Glutamatergic neuron (in vitro differentiated cells): ENCODE results near the gene SPPL3. TPM values are rescaled to one million over a fixed set of nuclear protein-coding genes. Genes with fewer than 3 reads are reported as not detected.

Experiments used
- DNase-seq: peaks from one replicate; pipeline ENCODE4 v3.0.0; 2022
- H3K27ac Mint-ChIP-seq: one replicate; pipeline ENCODE4 v1.8.0; 2020; ENCODE audit warnings: mild to moderate bottlenecking, mixed read lengths, inconsistent platforms; ENCODE audit not compliant: unreplicated experiment
- H3K27me3 Mint-ChIP-seq: one replicate; pipeline ENCODE4 v1.8.0; 2020; ENCODE audit warnings: mild to moderate bottlenecking, moderate library complexity, mixed read lengths, inconsistent platforms; ENCODE audit not compliant: unreplicated experiment
- H3K36me3 Mint-ChIP-seq: one replicate; pipeline ENCODE4 v1.8.0; 2020; ENCODE audit warnings: mild to moderate bottlenecking, mixed read lengths, inconsistent platforms; ENCODE audit not compliant: unreplicated experiment
- H3K4me1 Mint-ChIP-seq: one replicate; pipeline ENCODE4 v1.8.0; 2020; ENCODE audit warnings: mild to moderate bottlenecking, low read depth, mixed read lengths, inconsistent platforms; ENCODE audit not compliant: unreplicated experiment
- H3K4me3 Mint-ChIP-seq: one replicate; pipeline ENCODE4 v1.8.0; 2020; ENCODE audit warnings: mild to moderate bottlenecking, mixed read lengths, inconsistent platforms; ENCODE audit not compliant: unreplicated experiment
- H3K9me3 Mint-ChIP-seq: one replicate; pipeline ENCODE4 v1.8.0; 2020; ENCODE audit warnings: mild to moderate bottlenecking, moderate library complexity, mixed read lengths, inconsistent platforms; ENCODE audit not compliant: unreplicated experiment
- total RNA-seq: library from RNA; stranded (reverse); fragmentation: NEBNext Ultra II Directional; extraction: Animal tissue kit (Norgen Biotek cat#: 25700); gene quantifications from one replicate; pipeline ENCODE4 v1.2.1, GENCODE V29; 2021; ENCODE audit not compliant: unreplicated experiment
- TF ChIP-seq, protein P1 (sequence below): fragments of 200-600 bp; sonication (generic); IDR thresholded peaks from one replicate; pipeline ENCODE4 v1.5.0; 2021; ENCODE audit not compliant: partially characterized antibody, unreplicated experiment

Gene SPPL3
- total RNA-seq, 1 donor from 2014 or later, result 53.4 TPM

DNA sequence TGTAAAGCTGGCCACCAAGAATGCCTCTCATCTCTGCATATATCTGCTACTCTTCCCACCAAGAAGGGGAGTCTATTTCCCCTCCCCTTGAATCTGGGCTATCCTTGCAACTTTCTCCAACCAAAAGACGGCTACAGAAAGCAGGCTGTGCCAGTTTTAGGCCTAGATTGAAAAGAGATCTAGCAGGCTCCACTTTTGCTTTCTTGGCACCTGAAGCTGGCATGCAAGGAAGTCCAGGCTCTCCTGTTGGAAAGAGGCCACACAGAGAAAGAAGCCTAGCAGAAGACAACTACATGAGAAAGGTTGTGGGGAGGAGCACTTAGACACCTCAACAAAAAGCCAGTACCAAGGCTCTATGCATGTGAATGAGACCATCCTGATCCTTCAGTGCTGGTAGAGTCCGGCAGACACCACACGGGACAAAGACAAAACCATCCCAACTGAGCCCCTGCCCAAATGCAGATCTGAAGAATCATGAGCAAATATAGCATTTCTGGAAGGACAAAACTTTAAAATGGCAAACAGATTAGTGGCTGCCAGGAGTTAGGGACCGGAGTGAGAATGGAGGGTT lies 68.0 kb downstream of the SPPL3 start:
- TF ChIP-seq, protein P1, sequence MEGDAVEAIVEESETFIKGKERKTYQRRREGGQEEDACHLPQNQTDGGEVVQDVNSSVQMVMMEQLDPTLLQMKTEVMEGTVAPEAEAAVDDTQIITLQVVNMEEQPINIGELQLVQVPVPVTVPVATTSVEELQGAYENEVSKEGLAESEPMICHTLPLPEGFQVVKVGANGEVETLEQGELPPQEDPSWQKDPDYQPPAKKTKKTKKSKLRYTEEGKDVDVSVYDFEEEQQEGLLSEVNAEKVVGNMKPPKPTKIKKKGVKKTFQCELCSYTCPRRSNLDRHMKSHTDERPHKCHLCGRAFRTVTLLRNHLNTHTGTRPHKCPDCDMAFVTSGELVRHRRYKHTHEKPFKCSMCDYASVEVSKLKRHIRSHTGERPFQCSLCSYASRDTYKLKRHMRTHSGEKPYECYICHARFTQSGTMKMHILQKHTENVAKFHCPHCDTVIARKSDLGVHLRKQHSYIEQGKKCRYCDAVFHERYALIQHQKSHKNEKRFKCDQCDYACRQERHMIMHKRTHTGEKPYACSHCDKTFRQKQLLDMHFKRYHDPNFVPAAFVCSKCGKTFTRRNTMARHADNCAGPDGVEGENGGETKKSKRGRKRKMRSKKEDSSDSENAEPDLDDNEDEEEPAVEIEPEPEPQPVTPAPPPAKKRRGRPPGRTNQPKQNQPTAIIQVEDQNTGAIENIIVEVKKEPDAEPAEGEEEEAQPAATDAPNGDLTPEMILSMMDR, result no peak
- DNase-seq, result no peak
- no peaks in the 10 kb centered on the region for H3K9me3 Mint-ChIP-seq
- peak overlapping the region; percentile 8 for H3K4me3 Mint-ChIP-seq
- peaks cover 8% of the 10 kb centered on the region for H3K4me1 Mint-ChIP-seq
- no peaks in the 10 kb centered on the region for H3K36me3 Mint-ChIP-seq
- no peak overlapping the region for H3K27ac Mint-ChIP-seq
- no peaks in the 10 kb centered on the region for H3K27me3 Mint-ChIP-seq

DNA sequence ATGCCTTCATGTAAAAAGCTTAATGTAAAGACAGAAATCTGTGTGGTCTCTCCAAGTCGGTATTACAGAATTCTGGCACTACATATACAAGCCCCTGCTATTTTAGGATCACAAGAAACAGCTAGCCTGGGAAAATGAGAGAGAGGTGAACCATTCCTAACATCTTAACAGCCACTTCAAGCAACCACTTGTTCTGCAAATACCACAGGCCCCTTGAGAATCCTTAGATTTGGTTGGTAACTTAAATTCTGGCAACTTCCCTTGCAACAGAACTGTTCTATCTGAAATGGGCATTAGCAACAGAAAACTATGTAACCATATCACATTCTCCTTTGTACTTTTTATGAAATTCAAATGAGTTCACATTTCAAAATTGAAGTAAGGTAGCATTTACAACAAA lies 68.5 kb downstream of the SPPL3 start:
- Mint-ChIP-seq H3K36me3 (no peaks in the 10 kb centered on the region), H3K27me3 (no peaks in the 10 kb centered on the region), H3K4me3 (no peak overlapping the region), H3K9me3 (no peaks in the 10 kb centered on the region), H3K27ac (no peak overlapping the region), H3K4me1 (peaks cover 11% of the 10 kb centered on the region)
- no peak for DNase-seq
- TF ChIP-seq, protein P1, result no peak

DNA sequence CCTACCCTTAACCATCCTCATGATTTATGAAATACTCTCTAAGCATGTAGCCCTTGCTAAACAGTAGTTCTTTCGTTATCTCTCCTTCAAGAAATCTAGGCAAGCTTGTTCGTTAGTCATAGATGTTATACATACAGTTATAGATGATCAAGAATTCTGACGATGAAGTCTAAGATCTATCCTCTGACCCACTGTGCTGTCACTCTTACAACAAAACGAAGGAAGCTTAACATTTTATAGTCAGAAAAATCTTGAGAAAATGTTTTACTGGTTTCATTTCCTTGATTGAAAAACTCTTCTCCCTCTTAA lies 68.9 kb downstream of the SPPL3 start:
- H3K9me3 Mint-ChIP-seq, result no peaks in the 10 kb centered on the region
- H3K4me1 Mint-ChIP-seq, result peaks cover 11% of the 10 kb centered on the region
- no peaks in the 10 kb centered on the region for H3K36me3 Mint-ChIP-seq
- H3K27ac Mint-ChIP-seq, result no peak overlapping the region
- no peak for DNase-seq
- no peaks in the 10 kb centered on the region for H3K27me3 Mint-ChIP-seq
- TF ChIP-seq, protein P1, result no peak
- H3K4me3 Mint-ChIP-seq, result no peak overlapping the region

DNA sequence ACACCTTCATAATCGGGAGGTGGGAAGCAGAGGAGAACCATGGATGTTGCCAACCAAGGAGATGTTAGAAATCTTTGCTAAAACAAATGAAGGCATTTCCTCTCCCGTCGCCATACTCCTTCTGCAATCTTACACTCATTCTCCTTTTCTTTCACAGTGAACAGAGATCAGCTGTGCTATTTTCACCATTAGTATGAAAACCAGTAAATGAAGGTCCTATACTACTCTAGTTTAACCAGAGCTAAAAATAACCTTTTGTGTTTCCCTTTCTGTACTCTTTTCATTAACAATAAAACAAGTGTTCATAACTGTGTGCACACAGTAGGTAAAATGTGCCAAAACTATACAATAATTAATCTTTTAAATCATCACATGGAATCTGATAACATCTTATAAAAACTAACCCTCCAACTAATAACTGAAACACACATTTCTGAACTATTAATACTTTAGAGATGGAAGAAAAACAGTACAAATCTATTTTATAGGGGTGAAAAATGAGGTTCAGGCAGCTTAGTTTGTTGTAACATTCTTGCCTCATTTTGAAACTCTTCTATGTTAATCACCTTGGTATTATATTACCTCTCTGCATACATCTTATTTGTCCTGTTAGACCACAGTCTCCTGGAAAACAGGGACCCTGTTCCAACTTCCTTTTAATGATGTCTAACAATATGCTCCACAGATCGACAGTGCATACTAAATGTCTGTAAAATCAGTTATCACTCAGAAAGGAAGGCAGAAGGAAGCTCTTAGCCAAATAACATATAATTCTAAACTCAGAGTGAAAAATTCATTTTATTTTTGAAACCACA lies 69.5 kb downstream of the SPPL3 start:
- Mint-ChIP-seq H3K27ac (no peak overlapping the region), H3K9me3 (no peaks in the 10 kb centered on the region), H3K27me3 (no peaks in the 10 kb centered on the region), H3K4me3 (no peak overlapping the region), H3K36me3 (no peaks in the 10 kb centered on the region), H3K4me1 (peaks cover 11% of the 10 kb centered on the region)
- DNase-seq, result no peak
- TF ChIP-seq, protein P1, result no peak

DNA sequence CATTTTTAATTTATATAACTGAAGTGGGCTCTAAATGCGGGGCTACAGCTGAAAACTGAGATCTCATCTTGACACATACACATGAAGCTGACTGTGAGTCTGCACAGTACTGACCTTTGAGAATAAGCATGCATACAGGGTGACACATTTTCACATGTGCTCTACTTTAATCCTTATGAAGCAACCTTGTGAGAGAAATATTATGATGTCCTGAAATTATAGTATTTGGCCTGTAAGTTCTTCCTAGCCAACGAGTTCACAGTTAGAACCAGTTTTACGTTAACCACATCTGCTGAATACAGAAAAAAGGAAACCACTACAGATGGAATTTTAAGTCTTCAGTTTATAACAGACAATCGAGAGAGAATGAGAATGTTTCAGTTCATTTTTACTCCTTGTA lies 70.3 kb downstream of the SPPL3 start:
- DNase-seq, result no peak
- Mint-ChIP-seq H3K4me1 (peaks cover 11% of the 10 kb centered on the region), H3K4me3 (no peak overlapping the region), H3K9me3 (no peaks in the 10 kb centered on the region), H3K27me3 (no peaks in the 10 kb centered on the region), H3K27ac (no peak overlapping the region), H3K36me3 (no peaks in the 10 kb centered on the region)
- TF ChIP-seq, protein P1, result no peak
